ENCODE measurements around the gene PTPRU. TPM values are rescaled to one million over a fixed set of nuclear protein-coding genes. Genes with fewer than 3 reads are reported as not detected.

PTPRU gene
- total RNA-seq, 1 experiment from 2014 or later, result 45.5 TPM

- no CpG with 5 or more reads among the region's 7 CpGs for WGBS (ENCODE audit: extremely low coverage, insufficient read length, low lambda C conversion rate)
- TF ChIP-seq, protein P1, sequence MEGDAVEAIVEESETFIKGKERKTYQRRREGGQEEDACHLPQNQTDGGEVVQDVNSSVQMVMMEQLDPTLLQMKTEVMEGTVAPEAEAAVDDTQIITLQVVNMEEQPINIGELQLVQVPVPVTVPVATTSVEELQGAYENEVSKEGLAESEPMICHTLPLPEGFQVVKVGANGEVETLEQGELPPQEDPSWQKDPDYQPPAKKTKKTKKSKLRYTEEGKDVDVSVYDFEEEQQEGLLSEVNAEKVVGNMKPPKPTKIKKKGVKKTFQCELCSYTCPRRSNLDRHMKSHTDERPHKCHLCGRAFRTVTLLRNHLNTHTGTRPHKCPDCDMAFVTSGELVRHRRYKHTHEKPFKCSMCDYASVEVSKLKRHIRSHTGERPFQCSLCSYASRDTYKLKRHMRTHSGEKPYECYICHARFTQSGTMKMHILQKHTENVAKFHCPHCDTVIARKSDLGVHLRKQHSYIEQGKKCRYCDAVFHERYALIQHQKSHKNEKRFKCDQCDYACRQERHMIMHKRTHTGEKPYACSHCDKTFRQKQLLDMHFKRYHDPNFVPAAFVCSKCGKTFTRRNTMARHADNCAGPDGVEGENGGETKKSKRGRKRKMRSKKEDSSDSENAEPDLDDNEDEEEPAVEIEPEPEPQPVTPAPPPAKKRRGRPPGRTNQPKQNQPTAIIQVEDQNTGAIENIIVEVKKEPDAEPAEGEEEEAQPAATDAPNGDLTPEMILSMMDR (conservative IDR thresholded peaks at IDR 0.05), result no peak
- no peak overlapping the region for H2BK20ac ChIP-seq (ENCODE audit: low read depth, low read length, poor library complexity, severe bottlenecking)
- no peak for DNase-seq
- H3K18ac ChIP-seq (ENCODE audit: insufficient read length, low read depth, low read length), result no peak overlapping the region
- no peak overlapping the region for H3K4me3 Mint-ChIP-seq
- peaks cover 2% of the 10 kb centered on the region for H3K23me2 ChIP-seq (ENCODE audit: insufficient read length, low read depth, low read length, poor library complexity, severe bottlenecking)
- no peaks in the 10 kb centered on the region; the same call in 1 of the 2 replicates for H3K4me1 ChIP-seq (ENCODE audit: insufficient read depth, low read length)
- H4K8ac ChIP-seq (replicated peaks; ENCODE audit: insufficient read length, low read depth, low read length), result no peak overlapping the region
- H4K91ac ChIP-seq (ENCODE audit: insufficient read length, low read depth, low read length), result no peak overlapping the region
- peaks cover 2 to 20% (median 7%) of the 10 kb centered on the region in 3 experiments; a peak in 5 of 7 replicates for H3K36me3 Mint-ChIP-seq (ENCODE audit: insufficient read depth in 1 of 3, low read depth in 3 of 3)
- H4K5ac ChIP-seq (ENCODE audit: insufficient read length, low read depth, low read length), result no peak overlapping the region
- H2BK15ac ChIP-seq (ENCODE audit: low read depth, low read length), result no peak overlapping the region
- no peak overlapping the region for H3K14ac ChIP-seq (ENCODE audit: insufficient read depth, low read length)
- H4K20me1 ChIP-seq (ENCODE audit: control insufficient read depth, insufficient read depth, insufficient read length), result no peaks in the 10 kb centered on the region
- H3K4me1 Mint-ChIP-seq, result peaks cover 23 to 34% of the 10 kb centered on the region in 2 experiments
- no peaks in the 10 kb centered on the region for H3K79me2 ChIP-seq (ENCODE audit: insufficient read depth, low read length)
- no peak overlapping the region for H3K4me2 ChIP-seq (ENCODE audit: insufficient read depth, insufficient read length, low read length)
- H3K27ac ChIP-seq (ENCODE audit: insufficient read length, low read depth, low read length), result no peak overlapping the region
- no peaks in the 10 kb centered on the region for H3K9me3 Mint-ChIP-seq
- H3T11ph ChIP-seq (ENCODE audit: low read length), result no peak overlapping the region
- H2BK120ac ChIP-seq (ENCODE audit: low read depth, low read length, poor library complexity, severe bottlenecking), result no peak overlapping the region
- H3K23ac ChIP-seq (ENCODE audit: insufficient read length, low read depth, low read length), result no peak overlapping the region
- no peak overlapping the region for H2BK5ac ChIP-seq (ENCODE audit: insufficient read length, low read length)
- H3K79me1 ChIP-seq (ENCODE audit: insufficient read depth, low read depth, low read length, poor library complexity, severe bottlenecking), result no peaks in the 10 kb centered on the region
- no peak overlapping the region for H3K56ac ChIP-seq (ENCODE audit: insufficient read length, low read depth, low read length)
- H2AK5ac ChIP-seq (ENCODE audit: insufficient read length, low read length), result no peak overlapping the region
- no peak overlapping the region for H2AFZ ChIP-seq (ENCODE audit: low read length)
- no peak overlapping the region; a peak in 2 of 7 replicates for H3K27ac Mint-ChIP-seq
- no peaks in the 10 kb centered on the region for H3K9me3 ChIP-seq (ENCODE audit: control insufficient read depth, low read depth, low read length)
- no peak overlapping the region for H3K9ac ChIP-seq (ENCODE audit: extremely low read depth, insufficient read length, low read length)
- no peaks in the 10 kb centered on the region for H3K27me3 ChIP-seq (ENCODE audit: insufficient read depth, low read length)
- H3K27me3 Mint-ChIP-seq (ENCODE audit: low read depth), result no peaks in the 10 kb centered on the region
- no peak overlapping the region for H3K4ac ChIP-seq (ENCODE audit: low read depth, low read length)
- H2BK12ac ChIP-seq (ENCODE audit: insufficient read length, low read depth, low read length), result no peak overlapping the region
Measured at GRCh38 chr1:29285771-29286170, 49.4 kb downstream of the PTPRU start.

Data from H9 (cell line).